GM04503 (cell line): ENCODE results near the gene ATL1.
A peak's percentile ranks its signal among the peaks of the same experiment; 100 is the strongest.

Experiments
- DNase-seq: peaks from one replicate; pipeline ENCODE4 v3.0.0-alpha.2; 2012; ENCODE audit warnings: low read depth

The ATL1 gene

GRCh38 chr14:50559990-50560930 is at the start of gene ATL1:
Gene ATL1, plus strand, starts transcription at chr14:50560145. Its CDS starts 121 bp downstream, at chr14:50560266.
- peak; percentile 21 for DNase-seq

- no peak for DNase-seq
Observed at GRCh38 chr14:50510157-50510556, 49.8 kb upstream of the ATL1 start.

- DNase-seq, result no peak
Observed at GRCh38 chr14:50512463-50512862, 47.5 kb upstream of the ATL1 start.

GRCh38 chr14:50516091-50516490 is 43.9 kb upstream of the ATL1 start:
- DNase-seq, result no peak

GRCh38 chr14:50520947-50521815 is 38.8 kb upstream of the ATL1 start:
- peak; percentile 54 for DNase-seq

- no peak for DNase-seq
Observed at GRCh38 chr14:50521912-50522341, 38.0 kb upstream of the ATL1 start.

- DNase-seq, result no peak
Observed at GRCh38 chr14:50523271-50524041, 36.5 kb upstream of the ATL1 start.

GRCh38 chr14:50524060-50524459 is 35.9 kb upstream of the ATL1 start:
- no peak for DNase-seq

GRCh38 chr14:50524731-50525515 is 35.0 kb upstream of the ATL1 start:
- DNase-seq, result no peak

- DNase-seq, result no peak
Observed at GRCh38 chr14:50528000-50528399, 31.9 kb upstream of the ATL1 start.

GRCh38 chr14:50529288-50530179 is 30.4 kb upstream of the ATL1 start:
- no peak for DNase-seq

GRCh38 chr14:50530358-50530757 is 29.6 kb upstream of the ATL1 start:
- DNase-seq, result no peak

GRCh38 chr14:50530794-50531365 is 29.1 kb upstream of the ATL1 start:
- no peak for DNase-seq

- DNase-seq, result no peak
Observed at GRCh38 chr14:50531595-50532501, 28.1 kb upstream of the ATL1 start.

GRCh38 chr14:50532502-50533240 is 27.3 kb upstream of the ATL1 start, which contains the start of gene MAP4K5:
Gene MAP4K5, minus strand, starts transcription at chr14:50532569. Its CDS starts 520 bp downstream, at chr14:50532049.
- no peak for DNase-seq

- DNase-seq, result no peak
Observed at GRCh38 chr14:50533241-50533705, 26.7 kb upstream of the ATL1 start.

GRCh38 chr14:50533806-50534205 is 26.1 kb upstream of the ATL1 start:
- no peak for DNase-seq

- DNase-seq, result no peak
Observed at GRCh38 chr14:50534416-50534815, 25.5 kb upstream of the ATL1 start.
